Activated gamma-delta T cell treated with anti-CD3 and anti-CD28 coated beads, Interleukin-2, amount 50 U/mL, for 16 hours (primary cell): ENCODE data around the gene OR2V2.
"Not testable (repeated sequence)": the region's sequence is repeated elsewhere in the genome, so short reads cannot be mapped to it uniquely, and the experiment has no call there.

ENCODE experiments used
- DNase-seq: peaks from one replicate; pipeline ENCODE4 v3.0.0-alpha.2; 2020; ENCODE audit warnings: low read depth

OR2V2 gene

DNA sequence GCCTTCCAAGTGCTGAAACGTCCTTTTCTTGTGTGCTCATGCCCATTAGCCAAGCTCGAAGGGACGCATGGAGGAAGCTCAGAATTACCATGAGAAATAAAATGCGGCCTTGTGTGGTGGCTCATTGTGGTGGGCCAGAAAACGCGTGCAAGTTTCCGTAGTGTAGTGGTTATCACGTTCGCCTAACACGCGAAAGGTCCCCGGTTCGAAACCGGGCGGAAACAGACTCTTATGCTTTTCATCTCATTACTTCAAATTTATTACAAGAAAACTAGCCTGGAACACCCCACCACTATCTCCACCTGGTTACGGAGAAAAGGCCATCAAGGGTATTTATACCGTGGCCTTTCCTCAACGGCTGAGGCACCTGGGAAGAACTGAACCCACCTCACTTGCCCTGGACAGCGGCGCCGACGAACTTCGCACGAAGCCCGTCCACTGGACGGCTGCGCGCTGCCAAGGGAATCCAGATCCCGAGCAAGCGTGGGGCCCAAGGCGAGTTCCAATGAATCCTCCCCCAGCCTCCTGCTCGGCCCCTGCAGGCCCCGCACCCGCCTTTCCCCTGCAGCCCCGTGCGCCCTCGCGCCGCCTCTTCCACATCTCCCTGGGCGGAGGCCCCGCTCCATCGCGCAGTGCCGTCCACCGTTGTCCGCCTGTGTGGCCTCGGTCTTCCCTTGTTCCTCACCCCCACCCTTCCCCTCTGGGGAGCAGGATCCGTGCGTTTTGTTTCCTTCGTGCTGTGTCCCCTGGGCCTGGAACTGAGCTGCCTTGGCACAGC is 22.3 kb downstream of the OR2V2 start:
- peak; percentile 65 for DNase-seq

- no peak for DNase-seq
These were observed 22.9 kb downstream of the OR2V2 start for GRCh38 chr5:181170237-181170825.

GRCh38 chr5:181170996-181171395 is 23.6 kb downstream of the OR2V2 start:
- no peak for DNase-seq

GRCh38 chr5:181171782-181172181 is 24.4 kb downstream of the OR2V2 start:
- no peak for DNase-seq

DNA sequence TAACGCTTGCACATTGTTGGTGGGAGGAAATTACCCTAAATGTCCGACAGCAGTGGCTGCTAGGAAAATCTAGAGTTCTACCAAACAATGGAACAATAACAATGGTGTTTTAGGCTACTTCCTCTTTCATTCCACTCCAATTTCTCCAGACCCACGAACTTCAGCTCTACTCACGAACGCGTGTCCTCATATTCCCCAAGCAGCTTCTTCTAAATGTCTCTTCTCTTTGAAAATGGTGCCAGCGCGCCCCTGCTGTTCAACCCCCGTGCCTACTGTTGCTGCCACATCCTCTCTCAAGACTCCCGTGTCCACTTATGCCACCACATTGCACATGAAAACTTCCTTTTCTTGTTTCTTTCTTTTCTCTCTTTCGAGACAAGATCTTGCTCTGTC is 25.6 kb downstream of the OR2V2 start:
- peak; percentile 68 for DNase-seq

DNA sequence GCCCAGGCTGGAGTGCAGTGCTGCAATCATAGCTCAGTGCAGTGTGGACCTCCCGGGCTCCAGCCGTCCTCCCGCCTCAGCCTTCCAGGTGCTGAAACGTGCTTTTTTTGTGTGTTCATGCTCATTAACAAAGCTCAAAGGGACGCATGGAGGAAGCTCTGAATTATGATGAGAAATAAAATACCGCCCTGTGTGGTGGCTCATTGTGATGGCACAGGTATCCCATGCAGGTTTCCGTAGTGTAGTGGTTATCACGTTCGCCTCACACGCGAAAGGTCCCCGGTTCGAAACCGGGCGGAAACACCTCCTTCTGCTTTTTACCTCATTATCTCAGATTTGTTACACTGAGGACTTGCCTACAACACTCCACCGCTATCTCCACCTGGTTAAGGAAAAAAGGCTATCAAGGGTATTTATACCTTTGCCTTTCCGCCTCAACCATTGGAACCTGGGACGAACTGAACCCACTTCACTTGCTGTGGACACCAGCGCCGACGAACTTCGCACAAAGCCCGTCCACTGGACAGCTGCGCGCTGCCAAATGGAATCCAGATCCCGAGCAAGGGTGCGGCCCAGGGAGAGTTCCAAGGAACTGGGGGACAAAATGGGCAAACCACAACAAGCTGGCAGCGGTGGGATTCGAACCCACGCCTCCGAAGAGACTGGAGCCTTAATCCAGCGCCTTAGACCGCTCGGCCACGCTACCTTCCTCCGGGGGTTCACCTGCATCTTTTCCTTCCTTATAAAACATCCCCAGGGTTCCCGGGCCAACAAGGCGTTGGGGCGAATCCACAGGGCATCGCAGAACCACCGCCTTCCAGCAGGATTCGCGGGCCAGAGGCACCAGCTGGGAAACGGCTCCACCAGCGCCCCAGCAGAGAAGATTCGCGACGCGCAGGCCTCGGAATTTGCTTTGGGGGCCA is 26.3 kb downstream of the OR2V2 start:
- peak; percentile 34 for DNase-seq

DNA sequence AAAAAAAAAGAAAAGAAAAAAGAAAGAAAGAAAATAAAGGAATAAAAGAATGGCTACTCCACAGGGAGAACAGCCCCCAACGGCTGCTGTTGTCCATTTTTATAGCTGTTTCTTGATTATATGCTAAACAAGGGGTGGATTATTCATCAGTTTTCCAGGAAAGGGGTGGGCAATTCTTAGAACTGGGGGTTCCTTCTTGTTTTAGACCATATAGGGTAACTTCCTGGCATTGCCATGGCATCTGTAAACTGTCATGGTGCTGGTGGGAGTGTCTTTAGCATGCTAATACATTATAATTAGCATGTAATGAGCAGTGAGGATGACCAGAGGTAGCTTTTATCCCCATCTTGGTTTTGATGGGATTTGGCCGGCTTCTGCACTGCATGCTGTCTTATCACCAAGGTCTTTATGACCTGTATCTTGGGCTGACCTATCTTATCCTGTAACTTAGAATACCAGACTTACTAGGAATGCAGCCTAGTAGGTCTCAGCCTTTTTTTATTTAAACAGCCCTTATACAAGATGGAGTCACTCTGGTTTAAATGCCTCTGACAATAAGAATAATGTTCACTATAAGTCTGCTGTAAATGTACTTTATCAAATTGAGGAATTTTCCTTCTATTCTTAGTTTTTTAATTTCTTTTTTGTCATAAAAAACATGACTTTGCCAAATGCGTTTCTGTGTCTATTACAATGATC is 29.0 kb downstream of the OR2V2 start:
- DNase-seq: no peak

GRCh38 chr5:181177559-181177958 is 30.2 kb downstream of the OR2V2 start:
- DNase-seq: not testable (repeated sequence)

DNA sequence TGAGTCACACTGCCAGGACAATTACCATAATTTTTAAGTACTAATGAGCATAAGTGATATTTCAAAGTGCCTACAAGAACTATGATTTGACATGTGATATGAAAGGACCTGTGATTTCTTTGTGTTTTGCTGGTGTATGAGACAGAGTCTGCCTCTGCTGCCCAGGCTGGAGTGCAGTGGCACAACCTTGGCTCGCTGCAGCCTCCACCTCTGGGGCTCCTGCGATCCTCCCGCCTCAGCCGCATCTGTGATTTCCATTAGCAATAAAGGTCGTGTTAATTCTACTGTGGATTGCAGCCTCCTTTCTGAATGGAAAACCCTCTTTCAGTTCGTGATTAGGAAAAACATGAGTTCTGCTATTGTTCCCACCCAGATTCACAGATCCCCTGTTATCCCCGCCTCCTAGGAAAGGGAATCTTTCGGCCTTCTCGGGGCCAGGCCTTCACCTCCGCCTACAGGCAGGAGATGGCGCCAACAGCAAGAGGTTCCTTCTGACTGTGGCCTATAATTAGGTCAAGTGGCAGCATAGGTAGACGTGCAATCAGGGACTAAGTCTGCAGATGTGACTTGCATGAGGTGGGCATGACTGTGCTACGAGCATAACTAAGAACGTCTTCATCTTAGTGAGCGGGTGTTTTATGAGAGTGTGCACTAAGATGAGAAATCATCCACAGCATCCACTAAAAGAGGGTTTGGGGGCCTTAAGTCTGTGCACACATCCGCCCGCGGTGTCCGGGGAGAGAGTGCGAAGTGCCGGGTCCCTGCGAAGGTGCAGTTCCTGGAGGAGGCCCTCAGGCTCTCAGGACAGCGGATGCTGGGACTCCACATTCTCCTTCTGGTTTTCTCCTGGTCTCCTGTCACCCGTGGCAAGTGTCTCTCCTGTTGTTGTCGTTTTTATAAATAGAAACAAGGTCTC is 34.5 kb downstream of the OR2V2 start:
- DNase-seq: peak; percentile 38

- DNase-seq: no peak
These were observed 35.3 kb downstream of the OR2V2 start for GRCh38 chr5:181182651-181183050.

DNA sequence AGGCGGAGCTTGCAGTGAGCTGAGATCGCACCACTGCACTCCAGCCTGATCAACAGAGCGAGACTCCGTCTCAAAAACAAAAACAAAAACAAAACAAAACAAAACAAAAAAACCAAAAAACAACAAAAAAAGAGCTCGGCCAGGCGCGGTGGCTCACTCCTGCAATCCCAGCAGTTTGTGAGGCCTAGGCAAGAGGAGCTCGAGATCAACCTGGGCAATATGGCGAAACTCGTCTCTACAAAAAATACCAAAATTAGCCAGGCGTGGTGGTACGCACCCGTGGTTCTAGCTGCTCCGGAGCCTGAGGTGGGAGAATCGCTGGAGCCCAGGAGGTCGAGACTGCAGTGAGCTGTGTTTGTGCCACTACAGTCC is 37.4 kb downstream of the OR2V2 start:
- DNase-seq: no peak

DNA sequence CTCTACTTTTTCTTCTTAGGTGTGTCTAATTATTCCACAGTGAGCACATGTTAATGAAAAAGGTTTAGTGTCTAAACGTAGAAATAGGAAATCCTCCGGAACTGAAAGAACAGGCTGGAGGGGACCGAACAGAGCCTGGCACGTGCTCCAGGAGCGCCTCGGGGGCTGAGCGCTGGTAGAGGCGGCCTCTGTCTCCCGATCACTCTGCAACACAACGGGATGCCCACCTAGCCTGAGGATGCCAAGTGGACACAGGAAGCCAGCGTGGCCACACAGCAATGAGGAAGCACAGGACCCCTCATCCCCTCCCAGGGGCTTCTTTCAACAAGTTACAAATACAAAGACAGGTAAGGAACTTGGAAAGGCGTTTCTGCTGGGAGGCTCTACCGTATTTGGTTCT is 38.2 kb downstream of the OR2V2 start:
- DNase-seq: no peak

DNA sequence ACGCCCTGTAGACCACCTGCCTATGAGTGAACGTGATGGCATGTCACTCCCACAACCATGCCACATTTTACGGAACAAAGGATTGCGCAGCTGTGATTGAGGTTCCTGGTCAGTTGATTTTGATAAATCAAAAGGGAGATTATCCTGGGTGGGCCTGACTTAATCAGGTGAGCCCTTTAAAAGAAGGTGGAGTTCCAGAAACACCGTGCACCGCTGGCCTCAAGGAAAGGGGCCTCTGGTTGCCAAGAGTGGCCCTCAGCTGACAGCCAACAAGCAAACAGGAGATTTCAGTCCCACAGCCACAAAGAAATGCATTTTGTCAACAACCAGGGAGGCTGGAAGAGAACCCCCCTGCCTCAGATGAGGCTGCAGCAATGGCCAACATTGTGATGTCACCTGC is 38.6 kb downstream of the OR2V2 start:
- DNase-seq: no peak

- no peak for DNase-seq
These were observed 39.7 kb downstream of the OR2V2 start for GRCh38 chr5:181186986-181187499.

GRCh38 chr5:181187500-181188213 is 40.3 kb downstream of the OR2V2 start:
- no peak for DNase-seq

DNA sequence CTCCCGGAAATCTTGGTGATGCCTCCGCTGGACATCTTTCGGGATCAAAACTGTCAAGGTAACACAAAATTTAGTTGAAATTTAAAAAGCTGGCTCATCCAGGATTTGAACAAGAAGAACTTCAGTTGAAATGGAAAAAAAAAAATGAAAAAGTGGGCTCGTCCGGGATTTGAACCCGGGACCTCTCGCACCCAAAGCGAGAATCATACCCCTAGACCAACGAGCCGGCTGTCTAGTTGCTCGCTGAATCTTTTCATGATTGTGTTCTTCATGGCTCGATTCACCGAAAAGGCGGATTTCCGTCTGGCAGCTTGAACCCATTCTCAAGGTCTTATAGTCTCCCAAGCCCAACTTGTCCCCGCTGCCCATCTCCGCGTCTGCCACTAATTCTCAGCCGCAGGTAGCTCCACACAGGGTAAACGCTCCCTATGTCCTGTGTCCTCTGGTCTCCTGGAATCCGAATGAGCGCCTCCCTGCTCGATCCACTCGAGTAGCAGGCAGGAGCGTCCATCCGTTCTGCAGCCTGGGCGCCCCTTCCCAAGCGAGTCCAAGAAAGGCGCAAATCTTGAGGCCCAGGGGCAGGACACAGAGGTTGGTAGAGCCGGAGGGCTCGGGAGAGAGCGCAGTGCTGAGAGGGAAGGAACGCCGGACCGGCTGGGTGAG is 41.4 kb downstream of the OR2V2 start:
- DNase-seq: peak; percentile 57

DNA sequence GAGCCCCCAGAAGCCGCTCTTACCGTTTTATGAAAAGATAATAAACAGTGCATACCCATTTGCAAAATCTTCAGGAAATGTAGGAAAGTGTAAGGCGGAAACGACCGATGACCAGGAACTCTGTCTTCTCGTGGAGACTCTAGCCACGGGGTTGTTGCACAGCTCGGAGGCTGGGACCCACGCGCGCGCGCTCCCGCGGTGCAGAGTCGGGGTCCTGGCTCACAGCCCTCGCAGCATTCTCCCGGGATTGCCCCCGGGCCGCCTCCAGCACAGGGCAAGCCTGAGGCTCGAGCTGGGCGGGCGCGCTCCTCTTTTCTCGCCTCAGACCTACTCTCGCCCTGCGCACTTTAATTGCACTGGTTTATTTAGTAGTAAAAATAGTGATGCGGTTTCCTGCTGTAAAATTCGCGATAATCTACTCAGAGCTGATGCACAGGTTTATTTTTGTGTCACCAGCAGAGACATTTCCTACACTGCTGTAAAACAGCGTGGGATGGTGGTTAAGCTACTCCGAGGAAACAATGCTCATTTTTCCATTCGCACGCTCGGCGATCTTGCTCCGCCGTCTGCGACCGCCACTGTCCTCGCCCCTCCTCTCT is 42.1 kb downstream of the OR2V2 start:
- DNase-seq: peak; percentile 42

- DNase-seq: peak; percentile 18
These were observed 42.8 kb downstream of the OR2V2 start for GRCh38 chr5:181189962-181190710.
